Liver (tissue), 9 donors: ENCODE results near the gene EMP3. TPM values are rescaled to one million over a fixed set of nuclear protein-coding genes. Genes with fewer than 3 reads are reported as not detected.

Experiments used
- DNase-seq: peaks from one replicate; pipeline ENCODE4 v3.0.0-alpha.2; 2017; ENCODE audit warnings: low spot score
- H3K27ac ChIP-seq, 2 donors: one replicate each; pipeline ENCODE4 v1.7.0; 2013; ENCODE audit warnings: inconsistent platforms in 2 of 2, low read length in 2 of 2, control low read depth in 1 of 2, low read depth in 1 of 2, mild to moderate bottlenecking in 1 of 2
- H3K27me3 ChIP-seq, 4 donors: one replicate each; pipeline versions ENCODE4 v1.6.1 to v1.7.0; 2013; ENCODE audit warnings: low read length in 3 of 4, inconsistent platforms in 1 of 4, mild to moderate bottlenecking in 1 of 4, moderate library complexity in 1 of 4; ENCODE audit not compliant: control insufficient read depth in 4 of 4, insufficient read depth in 4 of 4
- H3K36me3 ChIP-seq, 4 donors: one replicate each; pipeline versions ENCODE4 v1.6.1 to v1.7.0; 2013; ENCODE audit warnings: low read length in 3 of 4, mild to moderate bottlenecking in 3 of 4, low read depth in 1 of 4, moderate library complexity in 1 of 4; ENCODE audit not compliant: control insufficient read depth in 4 of 4, insufficient read depth in 3 of 4
- H3K4me1 ChIP-seq, 4 donors: one replicate each; pipeline versions ENCODE4 v1.6.1 to v1.7.0; 2013; ENCODE audit warnings: low read length in 3 of 4, mild to moderate bottlenecking in 3 of 4, moderate library complexity in 1 of 4; ENCODE audit not compliant: control insufficient read depth in 4 of 4, insufficient read depth in 4 of 4
- H3K4me3 ChIP-seq, 3 donors: one replicate each; pipeline versions ENCODE4 v1.6.1 to v1.7.0; 2013; ENCODE audit warnings: low read length in 3 of 3, control low read depth in 1 of 3, low read depth in 1 of 3, mild to moderate bottlenecking in 1 of 3
- H3K9ac ChIP-seq, 2 donors: one replicate each; pipeline ENCODE4 v1.7.0; 2013; ENCODE audit warnings: low read length in 2 of 2, mild to moderate bottlenecking in 2 of 2, moderate library complexity in 2 of 2, control low read depth in 1 of 2, low read depth in 1 of 2
- H3K9me3 ChIP-seq, 4 donors: one replicate each; pipeline versions ENCODE4 v1.6.1 to v1.7.0; 2013; ENCODE audit warnings: low read length in 3 of 4; ENCODE audit not compliant: control insufficient read depth in 4 of 4
- ATF3 ChIP-seq: IDR thresholded peaks from 2 replicates; pipeline ENCODE4 v1.6.1; 2016; ENCODE audit warnings: antibody characterized with exemption
- CTCF ChIP-seq: fragments of 150-350 bp; IDR thresholded peaks from 2 replicates; pipeline ENCODE4 v1.5.1; 2017; ENCODE audit warnings: improper control_type of control experiment, low read depth, low read length; ENCODE audit not compliant: missing input control
- EGR1 ChIP-seq, 2 donors: IDR thresholded peaks; 2 replicates each; pipeline ENCODE4 v1.6.1; 2016 to 2018; ENCODE audit warnings: antibody characterized with exemption in 2 of 2, low read depth in 2 of 2
- FOXA1 ChIP-seq: IDR thresholded peaks from 2 replicates; pipeline ENCODE4 v1.6.1; 2016; ENCODE audit warnings: antibody characterized with exemption
- FOXA2 ChIP-seq: IDR thresholded peaks from 2 replicates; pipeline ENCODE4 v1.6.1; 2016; ENCODE audit warnings: antibody characterized with exemption
- GABPA ChIP-seq, 2 donors: IDR thresholded peaks in 1 of 2; conservative IDR thresholded peaks in 1 of 2; 2 replicates each; pipeline ENCODE4 v1.6.1; 2016; ENCODE audit warnings: antibody characterized with exemption in 2 of 2, mild to moderate bottlenecking in 1 of 2, moderate library complexity in 1 of 2
- HNF4A ChIP-seq, 2 donors: conservative IDR thresholded peaks; 2 replicates each; pipeline ENCODE4 v1.6.1; 2016; ENCODE audit warnings: antibody characterized with exemption in 2 of 2, mild to moderate bottlenecking in 2 of 2
- HNF4G ChIP-seq: IDR thresholded peaks from 2 replicates; pipeline ENCODE4 v1.6.1; 2016; ENCODE audit warnings: antibody characterized with exemption
- JUND ChIP-seq, 2 donors: IDR thresholded peaks; 2 replicates each; pipeline ENCODE4 v1.6.1; 2016; ENCODE audit warnings: antibody characterized with exemption in 2 of 2
- MAX ChIP-seq: IDR thresholded peaks from 2 replicates; pipeline ENCODE4 v1.6.1; 2016; ENCODE audit warnings: antibody characterized with exemption
- NR2F2 ChIP-seq: IDR thresholded peaks from 2 replicates; pipeline ENCODE4 v1.6.1; 2016; ENCODE audit warnings: antibody characterized with exemption
- RAD21 ChIP-seq, 2 donors: IDR thresholded peaks; 2 replicates each; pipeline ENCODE4 v1.6.1; 2016; ENCODE audit warnings: antibody characterized with exemption in 2 of 2, mild to moderate bottlenecking in 2 of 2
- REST ChIP-seq: IDR thresholded peaks from 2 replicates; pipeline ENCODE4 v1.6.1; 2016; ENCODE audit warnings: antibody characterized with exemption, mild to moderate bottlenecking
- RXRA ChIP-seq, 2 donors: IDR thresholded peaks; 2 replicates each; pipeline ENCODE4 v1.6.1; 2017 to 2018; ENCODE audit warnings: antibody characterized with exemption in 2 of 2, mild to moderate bottlenecking in 1 of 2
- SP1 ChIP-seq: IDR thresholded peaks from 2 replicates; pipeline ENCODE4 v1.6.1; 2018; ENCODE audit warnings: antibody characterized with exemption, mild to moderate bottlenecking
- TAF1 ChIP-seq: conservative IDR thresholded peaks from 2 replicates; pipeline ENCODE4 v1.6.1; 2016; ENCODE audit warnings: antibody characterized with exemption, mild to moderate bottlenecking
- YY1 ChIP-seq: IDR thresholded peaks from 2 replicates; pipeline ENCODE4 v1.6.1; 2016; ENCODE audit warnings: antibody characterized with exemption, mild to moderate bottlenecking
- ZBTB33 ChIP-seq: IDR thresholded peaks from 2 replicates; pipeline ENCODE4 v1.6.1; 2016; ENCODE audit warnings: antibody characterized with exemption
- WGBS: extraction: QIAGEN DNeasy Blood & Tissue Kit; methylation state at CpG from one replicate; pipeline ENCODE4 v1.1.7; 2013; 5-methylcytosine and 5-hydroxymethylcytosine counted together
- polyA plus RNA-seq, 2 donors: library from polyadenylated mRNA; stranded (reverse) in 1 of 2; unstranded in 1 of 2; fragments of 200-250 nt in 1 of 2; fragments of >200 nt in 1 of 2; fragmentation: Nextera tagmentation in 1 of 2; extraction: Ambion mirVana in 1 of 2; gene quantifications; one replicate each; pipeline versions ENCODE4 v1.2.1 to v1.2.3, GENCODE V29; 2013 to 2015
- total RNA-seq, 2 donors: library from RNA; depleted of rRNA; stranded (reverse); fragments of >200 nt; gene quantifications; one replicate each; pipeline ENCODE4 v1.2.3, GENCODE V29; 2014
- donor health status: healthy.
- donor health status: healthy.
- donor health status: healthy.
- donor health status: healthy.
- donor health status: healthy.

EMP3 gene
- total and polyA plus RNA-seq, 4 donors: 4.5 to 16.6 (median 11.7) TPM

- no peak overlapping the region for H3K9ac ChIP-seq
- no peak for TF ChIP-seq TAF1
- TF ChIP-seq RAD21 (IDR thresholded peaks at IDR 0.05): no peak
- no peak for TF ChIP-seq RXRA (IDR thresholded peaks at IDR 0.05)
- no peak for TF ChIP-seq CTCF
- no peak for TF ChIP-seq EGR1 (IDR thresholded peaks at IDR 0.05; ENCODE audit: low read depth in 2 of 2)
- no peak for TF ChIP-seq HNF4A (conservative IDR thresholded peaks at IDR 0.05)
- no peak for TF ChIP-seq FOXA2
- TF ChIP-seq ZBTB33: no peak
- no peak for TF ChIP-seq REST
- no peak for TF ChIP-seq JUND (IDR thresholded peaks at IDR 0.05)
- no peak for TF ChIP-seq YY1
- TF ChIP-seq HNF4G: no peak
- no peak for TF ChIP-seq MAX
- no peak for TF ChIP-seq ATF3
- TF ChIP-seq SP1: no peak
- no peak for TF ChIP-seq FOXA1
- no peak for TF ChIP-seq GABPA (IDR thresholded peaks at IDR 0.05 in 1 of 2, conservative IDR thresholded peaks at IDR 0.05 in 1 of 2)
- TF ChIP-seq NR2F2: no peak
- H3K27me3 ChIP-seq: peaks cover 0 to 10% (median 0%) of the 10 kb centered on the region in 4 donors
- no peak for DNase-seq
- no peak overlapping the region for H3K4me3 ChIP-seq
- H3K9me3 ChIP-seq: no peaks in the 10 kb centered on the region
- no peaks in the 10 kb centered on the region for H3K36me3 ChIP-seq
- H3K4me1 ChIP-seq: peaks cover 2 to 8% (median 6%) of the 10 kb centered on the region in 4 donors
- WGBS: 66% methylated on average over 10 of the region's 10 CpGs
- H3K27ac ChIP-seq: no peak overlapping the region
Observed at GRCh38 chr19:48295458-48295857, 29.9 kb upstream of the EMP3 start.
